K562 (cell line): ENCODE measurements around the gene CACNA1I.

Experiments used
- EZH2 ChIP-seq: IDR thresholded peaks from 2 replicates; pipeline ENCODE4 v1.6.1; 2012; ENCODE audit warnings: low read depth, mild to moderate bottlenecking, inconsistent platforms, low read length, borderline replicate concordance
- ZNF280A ChIP-seq: fragments of 450-650 bp; IDR thresholded peaks from 2 replicates; pipeline ENCODE4 v1.6.1; 2018; ENCODE audit warnings: mild to moderate bottlenecking, low read depth; ENCODE audit not compliant: partially characterized antibody
- TF ChIP-seq, protein P1 (sequence below), 3 experiments: IDR thresholded peaks in 2 of 3; conservative IDR thresholded peaks in 1 of 3; 2 replicates each; pipeline ENCODE4 v1.5.1; 2011 to 2012; ENCODE audit warnings: low read length in 3 of 3, mild to moderate bottlenecking in 3 of 3, control low read depth in 2 of 3, improper control_type of control experiment in 1 of 3, inconsistent platforms in 1 of 3, low read depth in 1 of 3, mixed read lengths in 1 of 3, moderate library complexity in 1 of 3; ENCODE audit not compliant: insufficient read depth in 2 of 3

DNA sequence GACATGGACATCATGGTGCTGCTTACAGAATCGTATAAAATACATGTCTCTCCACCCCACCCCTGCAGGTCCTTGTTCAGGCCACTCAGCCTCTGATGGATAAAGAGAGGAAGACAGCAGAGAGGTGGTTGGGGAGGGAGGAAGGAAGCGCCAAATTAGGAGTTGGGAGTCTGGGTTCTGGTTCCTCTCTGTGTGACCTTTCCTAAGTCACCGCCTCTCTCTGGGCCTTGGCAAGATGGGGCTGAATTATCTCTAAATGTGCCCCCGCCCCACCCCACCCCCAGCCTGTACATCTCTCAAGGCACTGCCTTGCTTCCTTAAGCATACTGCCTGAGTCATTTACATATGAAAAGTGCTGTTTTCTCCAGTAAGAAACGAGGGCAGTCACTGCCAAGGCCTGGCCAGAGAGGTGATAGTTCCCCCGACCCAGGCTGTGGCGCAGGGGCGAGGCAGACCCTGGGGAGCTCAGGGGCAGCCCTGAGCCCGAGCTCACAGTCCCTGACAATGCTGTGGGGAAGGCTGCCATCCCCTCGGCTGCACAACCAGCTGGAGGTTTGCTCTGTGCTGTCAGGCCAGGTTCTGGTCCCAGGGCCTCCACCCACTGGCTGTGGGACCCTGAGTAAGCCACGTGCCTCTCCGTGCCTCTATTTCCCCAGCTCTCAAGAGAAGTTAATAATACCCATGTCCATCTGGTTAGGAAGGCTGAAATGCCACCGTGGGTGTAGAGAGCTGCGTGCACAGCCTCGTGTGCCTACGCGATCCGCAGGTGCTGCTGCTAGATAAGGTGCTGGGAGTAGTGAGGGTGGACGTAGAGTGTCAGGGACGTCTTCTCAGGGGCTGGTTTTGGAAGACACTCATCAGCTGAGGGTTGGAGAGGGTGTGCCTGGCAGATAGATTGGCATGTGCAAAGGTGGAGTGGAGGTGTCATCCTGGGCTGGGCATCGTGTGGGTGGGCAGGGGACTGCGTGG is 55.3 kb downstream of the CACNA1I start:
- no peak for TF ChIP-seq ZNF280A
- TF ChIP-seq EZH2 = no peak
- TF ChIP-seq, protein P1, sequence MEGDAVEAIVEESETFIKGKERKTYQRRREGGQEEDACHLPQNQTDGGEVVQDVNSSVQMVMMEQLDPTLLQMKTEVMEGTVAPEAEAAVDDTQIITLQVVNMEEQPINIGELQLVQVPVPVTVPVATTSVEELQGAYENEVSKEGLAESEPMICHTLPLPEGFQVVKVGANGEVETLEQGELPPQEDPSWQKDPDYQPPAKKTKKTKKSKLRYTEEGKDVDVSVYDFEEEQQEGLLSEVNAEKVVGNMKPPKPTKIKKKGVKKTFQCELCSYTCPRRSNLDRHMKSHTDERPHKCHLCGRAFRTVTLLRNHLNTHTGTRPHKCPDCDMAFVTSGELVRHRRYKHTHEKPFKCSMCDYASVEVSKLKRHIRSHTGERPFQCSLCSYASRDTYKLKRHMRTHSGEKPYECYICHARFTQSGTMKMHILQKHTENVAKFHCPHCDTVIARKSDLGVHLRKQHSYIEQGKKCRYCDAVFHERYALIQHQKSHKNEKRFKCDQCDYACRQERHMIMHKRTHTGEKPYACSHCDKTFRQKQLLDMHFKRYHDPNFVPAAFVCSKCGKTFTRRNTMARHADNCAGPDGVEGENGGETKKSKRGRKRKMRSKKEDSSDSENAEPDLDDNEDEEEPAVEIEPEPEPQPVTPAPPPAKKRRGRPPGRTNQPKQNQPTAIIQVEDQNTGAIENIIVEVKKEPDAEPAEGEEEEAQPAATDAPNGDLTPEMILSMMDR (IDR thresholded peaks at IDR 0.05 in 2 of 3, conservative IDR thresholded peaks at IDR 0.05 in 1 of 3; ENCODE audit: insufficient read depth in 2 of 3, low read depth in 1 of 3, low read length in 3 of 3) = no peak
